DND-41 (cell line): ENCODE data around the gene ASF1A.

Experiments
- CTCF ChIP-seq: IDR thresholded peaks from 2 replicates; pipeline ENCODE4 v1.5.1; 2012; ENCODE audit warnings: borderline replicate concordance, low read length, moderate library complexity, mild to moderate bottlenecking; ENCODE audit not compliant: poor library complexity, severe bottlenecking; ENCODE audit errors: extremely low read depth
- EZH2 ChIP-seq: IDR thresholded peaks from 3 replicates; pipeline ENCODE4 v1.6.1; 2012; ENCODE audit warnings: borderline replicate concordance, low read depth, mild to moderate bottlenecking, moderate library complexity, low read length, inconsistent platforms; ENCODE audit not compliant: severe bottlenecking

GRCh38 chr6:118905851-118906250 lies 11.9 kb downstream of the ASF1A start:
- TF ChIP-seq CTCF (no peak), EZH2 (no peak)
